DND-41 (cell line): ENCODE data around the gene LCN15.

Experiments used
- EZH2 ChIP-seq: IDR thresholded peaks from 3 replicates; pipeline ENCODE4 v1.6.1; 2012; ENCODE audit warnings: borderline replicate concordance, low read depth, mild to moderate bottlenecking, moderate library complexity, low read length, inconsistent platforms; ENCODE audit not compliant: severe bottlenecking
- TF ChIP-seq, protein P1 (sequence below): IDR thresholded peaks from 2 replicates; pipeline ENCODE4 v1.5.1; 2012; ENCODE audit warnings: borderline replicate concordance, low read length, moderate library complexity, mild to moderate bottlenecking; ENCODE audit not compliant: poor library complexity, severe bottlenecking; ENCODE audit errors: extremely low read depth

DNA sequence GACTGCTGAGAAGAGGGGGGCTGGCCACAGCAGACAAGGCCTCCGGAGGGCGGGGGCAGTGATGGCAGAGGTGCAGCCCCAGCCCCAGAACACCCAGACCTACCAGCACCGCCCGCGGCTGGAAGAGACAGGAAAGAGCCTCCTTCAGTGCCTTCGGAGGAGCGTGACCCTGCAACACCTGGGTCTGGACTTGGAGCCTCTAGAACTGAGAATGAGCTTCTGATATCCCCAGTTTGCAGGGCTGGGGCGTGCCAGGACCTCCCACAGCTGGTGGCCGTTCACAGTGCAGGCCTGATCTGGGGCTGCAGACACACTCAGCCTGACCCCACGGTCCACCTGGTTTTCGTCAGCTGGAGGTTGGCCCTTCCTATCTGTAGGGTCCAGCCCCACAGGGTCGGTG, 30.7 kb downstream of the LCN15 start:
- TF ChIP-seq, protein P1, sequence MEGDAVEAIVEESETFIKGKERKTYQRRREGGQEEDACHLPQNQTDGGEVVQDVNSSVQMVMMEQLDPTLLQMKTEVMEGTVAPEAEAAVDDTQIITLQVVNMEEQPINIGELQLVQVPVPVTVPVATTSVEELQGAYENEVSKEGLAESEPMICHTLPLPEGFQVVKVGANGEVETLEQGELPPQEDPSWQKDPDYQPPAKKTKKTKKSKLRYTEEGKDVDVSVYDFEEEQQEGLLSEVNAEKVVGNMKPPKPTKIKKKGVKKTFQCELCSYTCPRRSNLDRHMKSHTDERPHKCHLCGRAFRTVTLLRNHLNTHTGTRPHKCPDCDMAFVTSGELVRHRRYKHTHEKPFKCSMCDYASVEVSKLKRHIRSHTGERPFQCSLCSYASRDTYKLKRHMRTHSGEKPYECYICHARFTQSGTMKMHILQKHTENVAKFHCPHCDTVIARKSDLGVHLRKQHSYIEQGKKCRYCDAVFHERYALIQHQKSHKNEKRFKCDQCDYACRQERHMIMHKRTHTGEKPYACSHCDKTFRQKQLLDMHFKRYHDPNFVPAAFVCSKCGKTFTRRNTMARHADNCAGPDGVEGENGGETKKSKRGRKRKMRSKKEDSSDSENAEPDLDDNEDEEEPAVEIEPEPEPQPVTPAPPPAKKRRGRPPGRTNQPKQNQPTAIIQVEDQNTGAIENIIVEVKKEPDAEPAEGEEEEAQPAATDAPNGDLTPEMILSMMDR = no peak
- no peak for TF ChIP-seq EZH2
